Measurements from ENCODE around the gene FRAT1.

The FRAT1 gene

GRCh38 chr10:97307866-97308780, 10.9 kb upstream of the FRAT1 start:
- Histone ChIP-seq H3K4me1 (ENCODE audit: insufficient read depth, poor library complexity, severe bottlenecking) (no peaks in the 10 kb centered on the region), H3K36me3 (ENCODE audit: low read depth) (no peaks in the 10 kb centered on the region), H3K27ac (ENCODE audit: poor library complexity, severe bottlenecking) (no peak overlapping the region), H3K9me3 (ENCODE audit: severe bottlenecking) (no peaks in the 10 kb centered on the region), H3K4me3 (ENCODE audit: severe bottlenecking) (no peak overlapping the region), H3K27me3 (ENCODE audit: insufficient read depth, poor library complexity, severe bottlenecking) (no peaks in the 10 kb centered on the region)
- TF ChIP-seq CTCF (IDR thresholded peaks at IDR 0.05; ENCODE audit: poor library complexity, severe bottlenecking) = no peak
- DNase-seq (ENCODE audit: low spot score) (no peak), ATAC-seq (ENCODE audit: low read depth) (no peak)

GRCh38 chr10:97311111-97311626, 7.9 kb upstream of the FRAT1 start:
- no peak for TF ChIP-seq CTCF (IDR thresholded peaks at IDR 0.05; ENCODE audit: poor library complexity, severe bottlenecking)
- Histone ChIP-seq H3K9me3 (ENCODE audit: severe bottlenecking) (no peaks in the 10 kb centered on the region), H3K4me1 (ENCODE audit: insufficient read depth, poor library complexity, severe bottlenecking) (no peaks in the 10 kb centered on the region), H3K27ac (ENCODE audit: poor library complexity, severe bottlenecking) (no peak overlapping the region), H3K36me3 (ENCODE audit: low read depth) (no peaks in the 10 kb centered on the region), H3K27me3 (ENCODE audit: insufficient read depth, poor library complexity, severe bottlenecking) (no peaks in the 10 kb centered on the region), H3K4me3 (ENCODE audit: severe bottlenecking) (no peak overlapping the region)
- DNase-seq (ENCODE audit: low spot score) (no peak), ATAC-seq (ENCODE audit: low read depth) (no peak)

GRCh38 chr10:97312897-97313296, 6.2 kb upstream of the FRAT1 start:
- no peak for TF ChIP-seq CTCF (IDR thresholded peaks at IDR 0.05; ENCODE audit: poor library complexity, severe bottlenecking)

GRCh38 chr10:97314671-97315070, 4.4 kb upstream of the FRAT1 start:
- no peak overlapping the region for H3K4me3 ChIP-seq (ENCODE audit: severe bottlenecking)
- H3K27me3 ChIP-seq (ENCODE audit: insufficient read depth, poor library complexity, severe bottlenecking) = no peaks in the 10 kb centered on the region
- H3K36me3 ChIP-seq (ENCODE audit: low read depth) = no peaks in the 10 kb centered on the region
- no peaks in the 10 kb centered on the region for H3K9me3 ChIP-seq (ENCODE audit: severe bottlenecking)
- no peak for DNase-seq (ENCODE audit: low spot score)
- no peak for TF ChIP-seq CTCF (IDR thresholded peaks at IDR 0.05; ENCODE audit: poor library complexity, severe bottlenecking)
- ATAC-seq (ENCODE audit: low read depth) = no peak
- no peaks in the 10 kb centered on the region for H3K4me1 ChIP-seq (ENCODE audit: insufficient read depth, poor library complexity, severe bottlenecking)
- H3K27ac ChIP-seq (ENCODE audit: poor library complexity, severe bottlenecking) = no peak overlapping the region

More at GRCh38 chr10:97312897-97313296, 6.2 kb upstream of the FRAT1 start:
- no peak for DNase-seq (ENCODE audit: low spot score)
- H3K4me3 ChIP-seq (ENCODE audit: severe bottlenecking) = no peak overlapping the region
- no peaks in the 10 kb centered on the region for H3K4me1 ChIP-seq (ENCODE audit: insufficient read depth, poor library complexity, severe bottlenecking)
- no peaks in the 10 kb centered on the region for H3K27me3 ChIP-seq (ENCODE audit: insufficient read depth, poor library complexity, severe bottlenecking)
- no peak overlapping the region for H3K27ac ChIP-seq (ENCODE audit: poor library complexity, severe bottlenecking)
- H3K9me3 ChIP-seq (ENCODE audit: severe bottlenecking) = no peaks in the 10 kb centered on the region
- ATAC-seq (ENCODE audit: low read depth) = no peak
- H3K36me3 ChIP-seq (ENCODE audit: low read depth) = no peaks in the 10 kb centered on the region
